Esophagus squamous epithelium (tissue), 4 donors: ENCODE results near the gene IPO11.

Experiments
- POLR2A ChIP-seq, 4 donors: fragments of 450-650 bp; IDR thresholded peaks; one replicate each; pipeline ENCODE4 v1.6.1; 2017; ENCODE audit warnings: antibody characterized with exemption in 4 of 4, mild to moderate bottlenecking in 4 of 4, moderate library complexity in 3 of 4
- TF ChIP-seq, protein P1 (sequence below), 6 experiments: fragments of 450-650 bp in 4 of 6; fragments of 200-600 bp in 2 of 6; sonication (generic) in 2 of 6; IDR thresholded peaks; one replicate each; pipeline ENCODE4 v1.5.1; 2016 to 2019; ENCODE audit warnings: antibody characterized with exemption in 6 of 6, mild to moderate bottlenecking in 4 of 6, moderate library complexity in 4 of 6

DNA sequence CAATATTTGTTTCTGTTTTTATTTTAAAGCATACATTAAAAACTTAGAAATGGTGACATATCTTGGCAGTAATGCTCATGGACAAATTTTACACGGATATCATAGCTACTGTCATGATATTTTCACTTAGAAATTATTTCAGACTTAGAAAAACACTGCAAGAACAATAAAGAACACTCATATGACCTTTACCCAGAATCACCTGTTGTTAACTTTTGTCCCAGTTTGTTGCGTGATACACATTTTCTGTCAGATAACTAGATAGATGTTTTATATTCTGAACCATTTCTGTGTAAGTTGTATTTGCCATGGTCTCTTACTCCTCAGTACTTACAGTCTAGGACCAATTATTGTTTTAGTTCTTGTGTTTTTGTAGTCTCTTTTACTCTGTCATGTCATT lies 162.5 kb downstream of the IPO11 start:
- no peak for TF ChIP-seq POLR2A (IDR thresholded peaks at IDR 0.05)
- TF ChIP-seq, protein P1, sequence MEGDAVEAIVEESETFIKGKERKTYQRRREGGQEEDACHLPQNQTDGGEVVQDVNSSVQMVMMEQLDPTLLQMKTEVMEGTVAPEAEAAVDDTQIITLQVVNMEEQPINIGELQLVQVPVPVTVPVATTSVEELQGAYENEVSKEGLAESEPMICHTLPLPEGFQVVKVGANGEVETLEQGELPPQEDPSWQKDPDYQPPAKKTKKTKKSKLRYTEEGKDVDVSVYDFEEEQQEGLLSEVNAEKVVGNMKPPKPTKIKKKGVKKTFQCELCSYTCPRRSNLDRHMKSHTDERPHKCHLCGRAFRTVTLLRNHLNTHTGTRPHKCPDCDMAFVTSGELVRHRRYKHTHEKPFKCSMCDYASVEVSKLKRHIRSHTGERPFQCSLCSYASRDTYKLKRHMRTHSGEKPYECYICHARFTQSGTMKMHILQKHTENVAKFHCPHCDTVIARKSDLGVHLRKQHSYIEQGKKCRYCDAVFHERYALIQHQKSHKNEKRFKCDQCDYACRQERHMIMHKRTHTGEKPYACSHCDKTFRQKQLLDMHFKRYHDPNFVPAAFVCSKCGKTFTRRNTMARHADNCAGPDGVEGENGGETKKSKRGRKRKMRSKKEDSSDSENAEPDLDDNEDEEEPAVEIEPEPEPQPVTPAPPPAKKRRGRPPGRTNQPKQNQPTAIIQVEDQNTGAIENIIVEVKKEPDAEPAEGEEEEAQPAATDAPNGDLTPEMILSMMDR (IDR thresholded peaks at IDR 0.05): no peak
